HG02870 (cell line): ENCODE data around the gene GCLC.

Experiments
- ATAC-seq: cut with Tn5 transposase; IDR thresholded peaks from one replicate; pipeline ENCODE4 v1.9.1; 2021; ENCODE audit warnings: mild to moderate bottlenecking, moderate library complexity; ENCODE audit not compliant: unreplicated experiment

The GCLC gene

GRCh38 chr6:53527249-53527765, 17.6 kb downstream of the GCLC start:
- ATAC-seq: no peak

GRCh38 chr6:53526000-53526399, 18.9 kb downstream of the GCLC start:
- ATAC-seq: no peak

- ATAC-seq: no peak
Measured at GRCh38 chr6:53524455-53524815, 20.5 kb downstream of the GCLC start.

GRCh38 chr6:53523511-53524454, 21.1 kb downstream of the GCLC start:
- no peak for ATAC-seq

GRCh38 chr6:53520320-53520928, 24.5 kb downstream of the GCLC start:
- ATAC-seq: no peak

- ATAC-seq: no peak
Measured at GRCh38 chr6:53518862-53519261, 26.0 kb downstream of the GCLC start.

GRCh38 chr6:53517021-53517420, 27.9 kb downstream of the GCLC start:
- no peak for ATAC-seq

- no peak for ATAC-seq
Measured at GRCh38 chr6:53514677-53515076, 30.2 kb downstream of the GCLC start.

GRCh38 chr6:53513519-53513966, 31.4 kb downstream of the GCLC start:
- ATAC-seq: no peak

- ATAC-seq: no peak
Measured at GRCh38 chr6:53513056-53513455, 31.8 kb downstream of the GCLC start.

- ATAC-seq: no peak
Measured at GRCh38 chr6:53512626-53513025, 32.3 kb downstream of the GCLC start.

- ATAC-seq: no peak
Measured at GRCh38 chr6:53510746-53511145, 34.2 kb downstream of the GCLC start.

- no peak for ATAC-seq
Measured at GRCh38 chr6:53506872-53507271, 38.0 kb downstream of the GCLC start.

- ATAC-seq: no peak
Measured at GRCh38 chr6:53504512-53504911, 40.4 kb downstream of the GCLC start.

- no peak for ATAC-seq
Measured at GRCh38 chr6:53503060-53503459, 41.8 kb downstream of the GCLC start.

- ATAC-seq: no peak
Measured at GRCh38 chr6:53501432-53501831, 43.5 kb downstream of the GCLC start.

GRCh38 chr6:53500095-53500494, 44.8 kb downstream of the GCLC start:
- no peak for ATAC-seq

- ATAC-seq: no peak
Measured at GRCh38 chr6:53499094-53499493, 45.8 kb downstream of the GCLC start.

- no peak for ATAC-seq
Measured at GRCh38 chr6:53498649-53499048, 46.3 kb downstream of the GCLC start.

- no peak for ATAC-seq
Measured at GRCh38 chr6:53497905-53498304, 47.0 kb downstream of the GCLC start.

- no peak for ATAC-seq
Measured at GRCh38 chr6:53496797-53497375, 48.0 kb downstream of the GCLC start.
